ENCODE data around the gene MYBL2.
"Not testable (repeated sequence)": the region's sequence is repeated elsewhere in the genome, so short reads cannot be mapped to it uniquely, and the experiment has no call there.

MYBL2 gene

DNA sequence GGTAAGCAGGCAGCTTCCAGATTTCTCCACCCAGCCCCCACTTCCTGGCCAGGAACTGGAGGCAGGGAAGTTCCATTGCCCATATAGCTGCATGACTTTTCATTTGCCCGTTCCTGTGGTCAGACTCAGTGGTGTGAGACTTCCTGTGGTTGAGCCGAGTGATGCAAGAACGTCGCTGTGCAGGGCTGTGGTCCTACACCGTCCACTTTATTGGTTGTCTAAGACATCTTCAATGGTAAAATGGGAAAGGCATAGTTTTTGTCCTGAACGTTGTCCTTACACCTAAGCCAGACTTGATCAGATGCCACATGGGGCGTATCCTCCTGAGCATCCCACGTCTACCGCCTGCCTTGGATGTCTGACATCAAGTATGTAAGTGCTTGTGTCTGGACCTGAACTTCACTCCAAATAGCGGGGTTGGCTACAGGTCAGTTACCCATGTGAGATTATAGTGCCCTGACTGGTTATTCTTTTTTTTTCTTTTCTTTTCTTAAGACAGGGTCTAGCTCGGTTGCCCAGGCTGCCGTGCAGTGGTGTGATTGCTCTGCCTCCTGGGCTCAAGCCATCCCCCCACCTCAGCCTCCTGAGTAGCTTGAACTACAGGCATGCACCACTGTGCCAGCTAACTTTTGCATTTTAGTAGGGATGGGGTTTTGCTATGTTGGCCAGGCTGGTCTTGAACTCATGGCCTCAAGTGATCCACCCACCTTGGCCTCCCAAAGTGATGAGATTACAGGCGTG lies 85.8 kb downstream of the MYBL2 start:
- DNase-seq = no peak

DNA sequence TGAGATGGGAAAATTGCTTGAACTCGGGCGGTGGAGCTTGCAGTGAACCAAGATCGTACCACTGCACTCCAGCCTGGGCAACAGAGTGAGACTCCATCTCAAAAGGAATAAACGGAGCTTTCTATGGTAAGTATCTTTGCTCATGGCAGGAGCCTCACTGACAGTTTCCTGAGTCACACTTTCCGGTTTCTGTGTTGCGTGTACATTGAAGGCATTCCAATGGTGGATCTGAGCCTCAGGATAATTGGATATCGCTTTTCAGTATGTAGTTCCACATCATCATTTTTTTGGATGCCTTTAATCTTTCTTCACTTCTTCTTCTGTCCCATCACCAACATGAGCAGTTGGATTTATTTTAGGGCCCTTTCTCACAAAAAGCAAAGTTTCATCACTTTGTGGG lies 88.5 kb downstream of the MYBL2 start:
- DNase-seq = no peak

DNA sequence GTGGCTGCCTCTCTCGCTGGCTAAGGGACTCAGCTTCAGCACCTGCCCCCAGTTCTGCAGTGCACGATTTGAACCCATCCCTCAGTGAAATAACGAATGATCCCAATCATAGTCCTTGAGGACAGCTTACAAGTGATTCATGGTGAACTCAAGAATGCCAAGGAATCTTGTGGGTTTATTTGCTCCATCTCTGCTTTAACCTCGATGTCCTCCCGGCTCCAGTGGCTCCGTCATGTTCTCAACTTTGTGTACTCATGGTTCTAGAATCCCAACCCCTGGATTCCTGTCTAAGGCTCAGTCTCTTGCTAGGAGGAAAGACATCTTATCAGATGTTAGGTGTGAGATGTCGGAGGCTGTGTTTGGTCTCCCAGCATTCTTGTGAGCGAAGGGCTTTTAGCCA lies 88.9 kb downstream of the MYBL2 start:
- DNase-seq = no peak

DNA sequence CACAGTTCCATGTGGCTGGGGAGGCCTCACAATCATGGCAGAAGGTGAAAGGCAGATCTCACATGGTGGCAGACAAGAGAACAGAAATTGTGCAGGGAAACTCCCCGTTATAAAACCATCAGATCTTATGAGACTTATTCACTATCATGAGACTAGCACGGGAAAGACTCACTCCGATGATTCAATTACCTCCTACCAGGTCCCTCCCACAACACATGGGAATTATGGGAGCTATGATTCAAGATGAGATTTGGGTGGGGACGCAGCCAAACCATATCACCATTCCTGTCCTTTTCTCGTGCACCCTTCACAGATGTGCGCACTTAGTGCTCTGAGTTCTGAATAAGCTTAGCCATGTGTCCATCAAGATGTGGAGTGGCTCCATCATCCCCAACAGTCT lies 91.0 kb downstream of the MYBL2 start:
- not testable (repeated sequence) for DNase-seq

DNA sequence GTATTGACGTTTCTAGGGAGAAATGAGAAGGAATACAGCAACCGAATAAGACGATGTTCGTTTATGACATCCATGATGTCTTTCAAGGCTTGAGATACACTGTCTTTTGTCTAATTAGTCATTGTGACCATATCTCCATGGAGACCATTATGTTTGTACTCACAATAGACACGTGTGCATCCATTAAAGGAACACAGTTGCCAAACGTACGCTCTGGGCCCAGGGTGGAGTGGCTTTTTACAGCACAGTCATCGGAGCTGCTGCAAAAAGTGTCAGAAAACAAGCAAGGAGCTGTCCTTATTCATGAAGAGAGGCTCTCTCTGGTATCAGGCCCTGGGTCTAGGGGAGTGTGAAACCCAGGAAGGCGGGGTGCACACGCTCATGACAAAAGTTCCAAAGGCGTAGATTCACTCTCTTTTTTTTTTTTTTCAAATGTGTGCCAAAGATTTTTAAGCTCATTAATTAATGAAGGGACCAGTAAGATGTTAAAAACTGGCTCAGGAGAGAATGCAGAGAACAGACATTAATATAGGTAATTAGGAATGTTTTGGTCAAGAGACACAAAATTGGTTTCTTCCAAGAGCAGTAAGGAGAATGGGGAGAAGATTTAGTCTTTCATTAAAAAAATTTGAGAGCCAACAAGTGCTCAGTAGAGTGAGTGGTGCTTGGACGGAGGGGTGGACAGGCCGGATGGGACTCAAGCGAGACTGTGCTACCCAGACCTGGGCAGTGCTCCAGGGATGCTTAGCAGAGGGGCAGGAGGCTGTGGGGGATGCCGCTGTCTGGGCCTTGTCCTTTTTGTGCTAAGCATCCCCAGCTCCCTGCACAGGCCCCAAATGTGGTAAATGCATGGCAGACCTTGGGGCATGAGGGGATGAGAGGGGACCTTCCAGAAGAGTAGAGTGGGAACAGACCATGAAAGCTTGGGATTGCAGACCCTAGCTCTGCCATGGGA lies 94.7 kb downstream of the MYBL2 start:
- DNase-seq = no peak

DNA sequence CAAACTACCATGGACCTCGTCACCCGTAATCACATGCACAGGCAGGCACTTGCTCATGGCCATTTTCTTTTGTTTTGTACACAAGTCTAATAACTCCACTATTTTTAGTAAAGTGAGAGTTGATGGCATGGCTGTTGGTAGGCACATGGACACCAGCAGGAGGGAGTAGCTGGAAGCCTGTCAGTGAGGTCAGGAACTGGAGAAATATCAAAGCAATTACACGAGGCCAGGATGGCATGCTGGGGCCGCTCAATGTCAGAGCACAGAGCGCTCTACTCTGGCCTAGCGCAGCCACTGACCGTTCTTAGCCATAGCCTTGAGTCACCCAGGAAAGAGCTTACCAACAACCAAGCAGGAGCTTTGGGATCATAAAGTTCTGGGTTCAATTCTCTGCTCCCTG lies 96.0 kb downstream of the MYBL2 start:
- DNase-seq = no peak

DNA sequence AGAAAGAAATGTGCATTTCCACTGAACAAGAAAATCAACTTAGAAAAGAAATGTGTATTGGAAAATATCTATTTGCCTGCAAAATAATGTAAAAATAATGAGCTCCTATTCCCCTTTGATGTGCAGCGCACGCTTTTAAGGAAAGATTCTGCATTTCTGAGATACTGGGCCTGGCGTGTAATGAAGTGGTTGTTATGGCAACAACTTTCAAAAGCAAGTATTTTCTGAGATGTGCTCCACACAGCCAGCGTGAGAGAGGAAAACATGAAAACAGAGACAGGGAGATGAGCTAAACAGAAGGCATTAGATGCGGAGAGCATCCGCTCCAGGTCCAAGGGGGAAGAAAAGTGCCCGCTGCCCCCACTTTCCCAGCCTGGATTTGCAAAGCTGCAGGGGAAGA lies 99.0 kb downstream of the MYBL2 start:
- DNase-seq = no peak
